HG03025 (cell line): ENCODE results near the gene LTA4H.

ENCODE experiments used
- ATAC-seq: cut with Tn5 transposase; IDR thresholded peaks from one replicate; pipeline ENCODE4 v1.9.1; 2021; ENCODE audit warnings: mild to moderate bottlenecking, moderate library complexity; ENCODE audit not compliant: unreplicated experiment, low FRiP score

LTA4H gene

DNA sequence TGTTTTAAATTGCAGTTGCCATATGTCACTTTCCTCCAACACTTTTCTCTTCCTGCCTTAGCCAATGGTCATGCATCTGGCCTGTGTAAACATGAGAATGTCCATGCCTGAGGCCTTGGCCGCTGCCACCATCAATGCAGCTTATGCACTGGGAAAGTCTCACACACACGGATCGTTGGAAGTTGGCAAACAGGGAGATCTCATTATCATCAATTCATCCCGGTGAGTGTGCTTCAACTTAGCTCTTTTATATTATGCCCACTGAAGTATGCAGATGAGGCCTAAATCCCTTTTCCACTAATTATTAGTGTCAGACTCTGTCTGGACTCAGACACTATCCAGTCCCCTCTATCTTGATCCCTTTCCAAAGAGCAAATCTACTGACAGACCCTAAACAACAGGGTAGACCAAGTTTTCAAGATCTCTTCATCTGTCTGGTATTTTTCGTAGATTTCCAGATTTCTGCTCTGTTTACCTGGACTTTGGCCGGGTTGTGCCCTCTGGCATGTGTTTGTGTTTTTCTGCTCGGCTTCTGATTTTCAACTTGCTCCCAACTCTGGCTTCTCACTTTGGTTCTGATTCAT is 69.0 kb downstream of the LTA4H start:
- no peak for ATAC-seq

DNA sequence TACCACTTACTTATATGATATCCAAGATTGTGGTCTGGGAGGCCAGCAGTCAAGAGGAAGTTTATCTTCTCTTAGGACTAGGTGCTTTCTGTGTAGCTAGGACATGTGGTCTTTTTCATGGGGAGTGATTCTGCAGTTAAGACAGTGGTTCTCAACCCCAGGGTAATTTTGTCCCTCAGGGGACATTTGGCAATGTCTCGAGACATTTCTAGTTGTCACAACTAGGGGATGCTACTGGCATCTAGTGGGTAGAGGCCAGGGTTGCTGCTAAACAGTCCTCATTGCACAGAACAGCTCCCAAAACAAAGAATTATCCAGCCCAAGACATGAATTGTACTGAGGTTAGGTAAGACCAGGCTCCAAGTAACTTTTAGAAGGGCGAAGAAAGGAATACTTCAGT is 72.3 kb downstream of the LTA4H start:
- ATAC-seq = no peak

DNA sequence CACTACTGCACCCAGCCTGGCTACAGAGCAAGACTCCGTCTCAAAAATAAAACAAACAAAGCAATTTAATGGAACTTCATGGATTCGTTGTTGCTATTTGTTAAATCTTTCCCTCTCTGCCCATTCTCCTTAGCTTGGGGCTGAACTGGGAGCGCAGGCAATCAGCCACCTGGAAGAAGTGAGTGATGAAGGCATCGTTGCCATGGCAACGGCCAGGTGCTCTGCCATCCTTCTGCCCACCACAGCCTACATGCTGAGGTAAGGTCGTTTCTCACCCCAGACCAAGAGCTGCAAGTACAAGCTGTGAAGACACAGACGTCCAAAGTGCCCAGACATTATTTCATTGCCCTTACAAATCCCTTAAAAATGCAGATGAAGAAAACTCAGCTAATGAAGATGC is 73.2 kb downstream of the LTA4H start:
- ATAC-seq = no peak

DNA sequence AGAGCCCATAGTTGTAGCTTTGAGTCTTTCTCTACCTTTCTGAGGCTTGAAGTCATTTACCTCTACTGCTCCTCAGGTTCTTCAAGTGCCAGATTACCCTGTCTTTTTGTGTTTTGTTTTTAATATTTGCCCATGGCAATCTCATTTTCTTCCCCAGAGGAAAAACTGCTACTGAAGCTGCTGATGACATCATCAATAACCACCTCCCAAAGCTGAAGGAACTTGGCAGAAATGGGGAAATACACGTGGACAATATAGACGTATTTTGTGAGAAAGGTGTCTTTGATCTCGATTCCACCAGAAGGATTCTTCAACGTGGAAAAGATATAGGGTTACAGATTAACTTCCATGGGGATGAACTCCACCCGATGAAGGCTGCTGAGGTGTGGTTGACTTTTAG is 75.1 kb downstream of the LTA4H start:
- no peak for ATAC-seq

DNA sequence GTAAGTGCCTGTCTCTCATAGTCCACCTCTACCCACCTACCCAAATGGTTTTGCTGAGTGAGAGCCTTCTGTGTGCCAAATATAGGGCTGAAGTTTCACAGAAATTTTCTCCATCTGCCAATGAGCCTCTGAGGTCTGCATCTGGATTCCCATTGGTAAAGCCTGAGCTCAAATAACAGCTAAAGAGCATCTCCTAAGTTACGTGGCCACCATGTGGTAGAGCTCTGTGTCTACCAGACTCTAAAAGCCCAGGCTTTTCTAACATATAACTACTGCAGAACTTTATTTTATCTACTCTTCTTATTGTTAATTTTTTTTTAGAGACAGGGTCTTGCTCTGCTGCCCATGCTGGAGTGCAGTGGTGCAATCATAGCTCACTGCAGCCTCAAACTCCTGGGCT is 76.3 kb downstream of the LTA4H start:
- no peak for ATAC-seq

DNA sequence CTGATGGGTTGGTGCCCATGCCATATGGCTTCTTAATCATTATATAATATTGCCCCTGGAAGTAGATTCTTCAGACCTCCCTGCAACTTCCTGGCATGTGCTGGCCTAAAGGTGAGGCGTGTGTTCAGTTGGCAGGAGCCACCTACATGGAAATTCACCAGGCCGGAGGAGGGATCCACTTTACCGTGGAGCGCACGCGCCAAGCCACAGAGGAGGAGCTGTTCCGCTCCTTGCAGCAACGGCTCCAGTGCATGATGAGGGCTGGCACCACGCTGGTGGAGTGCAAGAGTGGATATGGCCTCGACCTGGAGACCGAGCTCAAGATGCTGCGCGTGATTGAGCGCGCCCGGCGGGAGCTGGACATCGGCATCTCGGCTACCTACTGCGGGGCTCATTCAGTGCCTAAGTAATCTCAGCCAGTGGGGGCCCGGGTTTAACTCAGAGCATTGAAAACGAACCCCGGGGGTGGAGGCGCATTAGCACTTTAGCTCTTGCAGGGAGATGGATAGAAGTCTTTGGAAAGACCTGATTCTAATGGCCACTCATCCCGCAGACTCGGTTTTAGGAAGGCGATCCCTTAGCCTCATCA is 78.7 kb downstream of the LTA4H start:
- no peak for ATAC-seq

DNA sequence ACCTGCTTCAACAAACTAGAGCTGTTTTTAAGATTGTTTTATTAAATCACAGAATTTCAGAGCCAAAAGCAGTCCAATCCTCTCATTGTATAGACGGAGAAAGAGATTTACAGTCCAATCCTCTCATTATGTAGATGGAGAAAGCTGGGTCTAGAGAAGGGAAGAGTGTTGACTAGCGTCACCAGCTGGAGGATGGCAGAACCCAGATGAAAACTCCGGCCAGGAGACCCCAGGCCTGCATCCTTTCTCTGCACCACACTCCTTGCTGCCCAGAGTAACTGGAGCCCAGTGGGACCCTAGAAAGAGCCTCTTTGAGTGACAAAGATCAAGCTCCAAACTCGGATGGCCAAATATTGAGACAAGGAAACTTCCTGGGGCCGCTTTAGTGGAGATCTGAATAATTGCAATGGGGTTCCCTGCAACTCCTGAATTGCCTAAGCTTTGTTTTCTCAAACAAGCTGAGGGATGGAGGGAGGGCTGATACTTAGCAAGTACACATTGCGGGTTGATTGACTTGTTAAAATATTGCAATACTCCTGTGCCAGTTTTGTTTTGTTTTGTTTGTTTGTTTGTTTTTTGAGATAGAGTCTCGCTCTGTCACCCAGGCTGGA is 79.7 kb downstream of the LTA4H start:
- no peak for ATAC-seq

DNA sequence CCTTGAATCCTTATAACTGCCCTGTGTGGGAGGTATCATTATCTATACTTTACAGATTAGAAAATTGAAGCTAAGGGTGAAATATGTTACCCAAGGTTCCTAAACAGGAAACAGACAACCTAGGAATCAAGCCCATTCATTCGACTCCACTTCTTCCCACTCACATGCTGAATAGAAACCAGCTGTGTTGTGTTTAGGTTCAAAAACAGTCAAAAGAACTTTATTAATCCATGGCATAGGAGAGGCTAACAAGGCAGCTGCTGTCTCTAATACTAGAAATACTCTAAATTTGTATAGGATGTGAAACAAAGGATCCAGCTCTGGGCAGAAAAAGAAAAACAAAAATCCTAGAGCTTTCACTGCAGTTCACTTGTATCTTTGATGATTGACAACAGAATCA is 82.4 kb downstream of the LTA4H start:
- no peak for ATAC-seq

DNA sequence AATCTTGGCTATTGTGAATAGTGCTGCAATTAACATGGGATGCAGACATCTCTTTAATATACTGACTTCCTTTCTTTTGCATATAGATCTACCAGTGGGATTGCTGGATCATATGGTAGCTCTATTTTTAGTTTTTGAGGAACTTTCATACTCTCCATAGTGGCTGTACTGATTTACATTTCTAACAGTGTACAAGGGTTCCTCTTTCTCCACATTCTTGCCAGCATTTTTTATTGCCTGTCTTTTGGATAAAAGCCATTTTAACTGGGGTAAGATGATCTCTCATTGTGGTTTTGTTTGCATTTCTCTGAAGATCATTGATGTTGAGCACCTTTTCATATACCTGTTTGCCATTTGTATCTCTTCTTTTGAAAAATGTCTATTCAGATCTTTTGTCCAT is 83.9 kb downstream of the LTA4H start:
- no peak for ATAC-seq
